ENCODE data around the gene ATP1A4. TPM values are rescaled to one million over a fixed set of nuclear protein-coding genes. Genes with fewer than 3 reads are reported as not detected.

The ATP1A4 gene
- total and polyA plus RNA-seq, 2 of the 8 experiments (the other 6 are each of a cell fraction or from before 2014, with no cell fraction given), result 0.48 to 0.61 TPM

- no peak overlapping the region for H2BK5ac ChIP-seq (ENCODE audit: low read depth, low read length)
- 79% methylated on average over 7 of the region's 7 CpGs; no CpG with 5 or more reads in 1 of the 2 experiments for WGBS, 2 experiments (ENCODE audit: extremely low coverage in 1 of 2, insufficient coverage in 1 of 2, insufficient read length in 1 of 2, insufficient replicate concordance in 2 of 2, low coverage in 1 of 2, low lambda C conversion rate in 2 of 2, missing lambda C conversion rate in 1 of 2)
- H3K4me1 ChIP-seq (replicated peaks in 1 of 4; ENCODE audit: control insufficient read depth in 3 of 4, insufficient read depth in 4 of 4, low read length in 3 of 4), result peaks cover 17 to 37% (median 21%) of the 10 kb centered on the region in 4 experiments
These were observed 58.1 kb downstream of the ATP1A4 start for GRCh38 chr1:160209321-160210046.

More at GRCh38 chr1:160209321-160210046, 58.1 kb downstream of the ATP1A4 start:
- TF ChIP-seq GABPA (IDR thresholded peaks at IDR 0.05; ENCODE audit: borderline replicate concordance, insufficient read depth, low read length) (no peak), SIN3A (conservative IDR thresholded peaks at IDR 0.05 in 1 of 2, IDR thresholded peaks at IDR 0.05 in 1 of 2; ENCODE audit: low read depth in 1 of 2, low read length in 2 of 2) (0 out of 4 replicates have a peak, but pooled peaks of 1 of the 2 experiments have one; percentile 26)
- Histone ChIP-seq H3K79me2 (ENCODE audit: control insufficient read depth in 1 of 2, insufficient read depth in 2 of 2, low read length in 2 of 2) (peaks cover 8% of the 10 kb centered on the region in 2 experiments; a peak in 2 of 4 replicates), H2BK120ac (replicated peaks; ENCODE audit: low read depth, low read length) (no peak overlapping the region), H4K91ac (replicated peaks; ENCODE audit: insufficient read length, low read length) (no peak overlapping the region), H3K23me2 (ENCODE audit: low read depth, low read length) (peaks cover 9% of the 10 kb centered on the region), H3K9ac (replicated peaks in 1 of 4; ENCODE audit: extremely low read depth in 1 of 4, low read depth in 3 of 4, low read length in 3 of 4) (no peak overlapping the region), H4K20me1 (replicated peaks in 1 of 2; ENCODE audit: control insufficient read depth in 1 of 2, insufficient read depth in 2 of 2, low read length in 2 of 2) (peaks cover 2 to 21% of the 10 kb centered on the region in 2 experiments), H3K56ac (replicated peaks; ENCODE audit: insufficient read length, low read depth, low read length) (no peak overlapping the region), H3K36me3 (ENCODE audit: control insufficient read depth in 2 of 4, insufficient read depth in 4 of 4, low read length in 3 of 4) (peaks cover 10 to 29% (median 23%) of the 10 kb centered on the region in 4 experiments; a peak in 7 of 8 replicates), H3K27me3 (replicated peaks in 1 of 4; ENCODE audit: control insufficient read depth in 3 of 4, extremely low read depth in 1 of 4, insufficient read depth in 3 of 4, low read length in 3 of 4) (no peaks in the 10 kb centered on the region), H3K9me3 (ENCODE audit: insufficient read depth in 2 of 2, low read depth in 1 of 2, low read length in 1 of 2) (no peaks in the 10 kb centered on the region), H3K23ac (ENCODE audit: insufficient read length) (no peak overlapping the region), H2AK5ac (ENCODE audit: low read depth, low read length) (no peak overlapping the region), H3K27ac (ENCODE audit: low read depth, low read length) (no peak overlapping the region), H3K4me2 (ENCODE audit: insufficient read depth in 1 of 2, low read depth in 2 of 2, low read length in 2 of 2) (peak overlapping the region in 1 of 2 experiments; percentile 42; a peak in 3 of 4 replicates), H3K14ac (ENCODE audit: insufficient read length) (no peak overlapping the region), H2AFZ (ENCODE audit: low read length) (no peak overlapping the region), H2BK15ac (ENCODE audit: low read length) (no peak overlapping the region), H3K4me3 (ENCODE audit: extremely low read depth in 1 of 4, insufficient read depth in 2 of 4, low read depth in 3 of 4, low read length in 4 of 4) (no peak overlapping the region), H3K4ac (replicated peaks; ENCODE audit: insufficient read length, low read depth, low read length) (no peak overlapping the region), H3K79me1 (ENCODE audit: low read depth, low read length) (peaks cover 11% of the 10 kb centered on the region), H4K5ac (ENCODE audit: insufficient read length, low read depth, low read length) (no peak overlapping the region), H4K8ac (ENCODE audit: extremely low read depth, insufficient read depth, low read length) (no peak overlapping the region; the same call in 1 of the 2 replicates), H3K18ac (ENCODE audit: extremely low read depth, low read length) (peak overlapping the region; percentile 39; the same call in 1 of the 2 replicates), H2BK12ac (ENCODE audit: low read depth, low read length) (no peak overlapping the region; the same call in 1 of the 2 replicates), H2BK20ac (ENCODE audit: low read length) (no peak overlapping the region)
- no peak for FAIRE-seq
- no peak for DNase-seq (ENCODE audit: low read depth in 1 of 2, low spot score in 2 of 2)
- ChIA-PET POLR2A (ENCODE audit: partially characterized antibody) (interaction anchor here (0.9 to 11.3 kb wide), 16 partner anchors 10 to 113 kb away, joined by 3 to 107 read pairs (median 5); partner anchors contain the start of gene CASQ1), CTCF (ENCODE audit: partially characterized antibody) (interaction anchor here (0.8 to 20.4 kb wide), 11 partner anchors 11 to 133 kb away, joined by 3 to 257 read pairs (median 10); partner anchors contain the start of genes ATP1A2 and CASQ1)
